HG02870 (cell line): Measurements from ENCODE around the gene DEGS1.

ENCODE experiments used
- ATAC-seq: cut with Tn5 transposase; IDR thresholded peaks from one replicate; pipeline ENCODE4 v1.9.1; 2021; ENCODE audit warnings: mild to moderate bottlenecking, moderate library complexity; ENCODE audit not compliant: unreplicated experiment

The DEGS1 gene

GRCh38 chr1:224182866-224183590 is at the start of gene DEGS1:
Gene DEGS1, plus strand, starts transcription at chr1:224183240. Its CDS starts 97 bp downstream, at chr1:224183337.
- ATAC-seq, result peak; percentile 60

- no peak for ATAC-seq
These were observed 49.2 kb upstream of the DEGS1 start for GRCh38 chr1:224133741-224134299.

- ATAC-seq, result peak; percentile 59
These were observed 45.5 kb upstream of the DEGS1 start for GRCh38 chr1:224137518-224137917.

GRCh38 chr1:224138198-224138597 is 44.8 kb upstream of the DEGS1 start:
- ATAC-seq, result no peak

- ATAC-seq, result no peak
These were observed 41.3 kb upstream of the DEGS1 start for GRCh38 chr1:224141693-224142092.

GRCh38 chr1:224149709-224150108 is 33.3 kb upstream of the DEGS1 start:
- no peak for ATAC-seq

GRCh38 chr1:224151117-224151516 is 31.9 kb upstream of the DEGS1 start:
- ATAC-seq, result no peak

- ATAC-seq, result no peak
These were observed 25.7 kb upstream of the DEGS1 start for GRCh38 chr1:224157316-224157715.

GRCh38 chr1:224159541-224159940 is 23.5 kb upstream of the DEGS1 start:
- no peak for ATAC-seq

GRCh38 chr1:224160171-224160682 is 22.8 kb upstream of the DEGS1 start:
- no peak for ATAC-seq

GRCh38 chr1:224162768-224163167 is 20.3 kb upstream of the DEGS1 start:
- no peak for ATAC-seq

GRCh38 chr1:224163311-224163710 is 19.7 kb upstream of the DEGS1 start:
- ATAC-seq, result no peak

GRCh38 chr1:224168859-224169380 is 14.1 kb upstream of the DEGS1 start:
- peak; percentile 92 for ATAC-seq

- ATAC-seq, result no peak
These were observed 13.2 kb upstream of the DEGS1 start for GRCh38 chr1:224169718-224170270.

- no peak for ATAC-seq
These were observed 12.7 kb upstream of the DEGS1 start for GRCh38 chr1:224170343-224170742.

GRCh38 chr1:224170748-224171478 is 12.1 kb upstream of the DEGS1 start:
- no peak for ATAC-seq

GRCh38 chr1:224172229-224172628 is 10.8 kb upstream of the DEGS1 start:
- ATAC-seq, result no peak

GRCh38 chr1:224173523-224173922 is 9.5 kb upstream of the DEGS1 start:
- ATAC-seq, result no peak

GRCh38 chr1:224175617-224176016 is 7.4 kb upstream of the DEGS1 start:
- ATAC-seq, result no peak

- ATAC-seq, result no peak
These were observed 5.6 kb upstream of the DEGS1 start for GRCh38 chr1:224177356-224177999.

GRCh38 chr1:224178894-224179293 is 4.1 kb upstream of the DEGS1 start:
- no peak for ATAC-seq
